ENCODE measurements around the gene HOATZ.

- TF ChIP-seq EZH2 (IDR thresholded peaks at IDR 0.05; ENCODE audit: insufficient read depth, poor library complexity, severe bottlenecking) = no peak
- no peak for TF ChIP-seq EZH2phosphoT487 (IDR thresholded peaks at IDR 0.05; ENCODE audit: insufficient read depth, low read depth)
Observed at GRCh38 chr11:111483431-111483830, 31.1 kb upstream of the HOATZ start.
